Colonic mucosa (tissue), 4 donors: ENCODE measurements around the gene LAPTM5. TPM values are rescaled to one million over a fixed set of nuclear protein-coding genes. Genes with fewer than 3 reads are reported as not detected.

Experiments
- DNase-seq: peaks from one replicate; pipeline ENCODE4 v3.0.0-alpha.2; 2020
- H3K27ac ChIP-seq: fragments of 200-600 bp; one replicate; pipeline ENCODE4 v1.8.0; 2021
- H3K27me3 ChIP-seq: fragments of 200-600 bp; one replicate; pipeline ENCODE4 v1.8.0; 2021
- H3K36me3 ChIP-seq: fragments of 200-600 bp; one replicate; pipeline ENCODE4 v1.8.0; 2021
- H3K4me1 ChIP-seq: fragments of 200-600 bp; one replicate; pipeline ENCODE4 v1.8.0; 2021; ENCODE audit warnings: mild to moderate bottlenecking
- H3K4me3 ChIP-seq: fragments of 200-600 bp; one replicate; pipeline ENCODE4 v1.8.0; 2021
- H3K9ac ChIP-seq, 2 donors: one replicate each; pipeline ENCODE4 v1.7.0; 2013; ENCODE audit warnings: control low read depth in 2 of 2, low read depth in 2 of 2, low read length in 2 of 2
- H3K9me3 ChIP-seq: fragments of 200-600 bp; one replicate; pipeline ENCODE4 v1.8.0; 2021
- intact Hi-C: fragments of 100-400 bp; cut with DNase I; formaldehyde crosslinking; loops from one replicate; pipeline ENCODE4 v1.14.1; 2022
- total RNA-seq, 2 donors: library from RNA; stranded (reverse); fragmentation: NEBNext Ultra II Directional in 1 of 2; extraction: Animal tissue kit (Norgen Biotek cat#: 25700) in 1 of 2; gene quantifications; one replicate each; pipeline ENCODE4 v1.2.1, GENCODE V29; 2021
- TF ChIP-seq, protein P1 (sequence below): fragments of 200-600 bp; IDR thresholded peaks from one replicate; pipeline ENCODE4 v1.8.0; 2022; ENCODE audit warnings: antibody characterized with exemption, mild to moderate bottlenecking
- donor health status: healthy.
- donor health status: DM: no; HTN: no; CAD: no.
- donor health status: DM: no; HTN: no; CAD: no.

The LAPTM5 gene
- total RNA-seq, 2 donors from 2014 or later, result 15.8 to 41.0 TPM

DNA sequence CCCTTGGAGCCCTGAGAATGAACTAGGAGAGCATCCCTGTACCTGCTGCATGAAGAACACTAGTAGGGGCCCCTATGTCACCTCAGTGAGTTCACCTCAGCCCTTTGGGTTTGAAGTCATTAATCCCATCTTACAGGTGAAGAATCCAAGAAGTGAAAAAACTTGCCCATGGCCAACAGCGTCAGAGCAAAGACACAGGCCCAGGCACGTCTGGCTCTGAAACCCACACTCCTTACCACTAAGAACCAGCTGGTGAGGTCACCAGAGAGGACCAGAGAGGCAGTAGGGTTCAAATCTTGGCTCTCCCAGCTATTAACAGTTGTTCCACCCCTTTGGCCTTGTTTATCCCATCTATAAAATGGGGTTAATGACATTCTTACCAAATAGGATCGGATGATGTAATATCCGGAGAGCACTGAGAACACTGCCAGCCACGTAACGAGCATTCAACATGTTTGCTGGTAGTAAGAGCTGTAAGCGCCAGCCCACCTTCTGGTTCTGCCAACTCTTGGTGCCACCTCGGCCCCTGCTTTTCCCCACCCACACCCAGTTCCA, 43.0 kb downstream of the LAPTM5 start:
- TF ChIP-seq, protein P1, sequence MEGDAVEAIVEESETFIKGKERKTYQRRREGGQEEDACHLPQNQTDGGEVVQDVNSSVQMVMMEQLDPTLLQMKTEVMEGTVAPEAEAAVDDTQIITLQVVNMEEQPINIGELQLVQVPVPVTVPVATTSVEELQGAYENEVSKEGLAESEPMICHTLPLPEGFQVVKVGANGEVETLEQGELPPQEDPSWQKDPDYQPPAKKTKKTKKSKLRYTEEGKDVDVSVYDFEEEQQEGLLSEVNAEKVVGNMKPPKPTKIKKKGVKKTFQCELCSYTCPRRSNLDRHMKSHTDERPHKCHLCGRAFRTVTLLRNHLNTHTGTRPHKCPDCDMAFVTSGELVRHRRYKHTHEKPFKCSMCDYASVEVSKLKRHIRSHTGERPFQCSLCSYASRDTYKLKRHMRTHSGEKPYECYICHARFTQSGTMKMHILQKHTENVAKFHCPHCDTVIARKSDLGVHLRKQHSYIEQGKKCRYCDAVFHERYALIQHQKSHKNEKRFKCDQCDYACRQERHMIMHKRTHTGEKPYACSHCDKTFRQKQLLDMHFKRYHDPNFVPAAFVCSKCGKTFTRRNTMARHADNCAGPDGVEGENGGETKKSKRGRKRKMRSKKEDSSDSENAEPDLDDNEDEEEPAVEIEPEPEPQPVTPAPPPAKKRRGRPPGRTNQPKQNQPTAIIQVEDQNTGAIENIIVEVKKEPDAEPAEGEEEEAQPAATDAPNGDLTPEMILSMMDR, result no peak
- no peaks in the 10 kb centered on the region for H3K9me3 ChIP-seq
- H3K36me3 ChIP-seq, result no peaks in the 10 kb centered on the region
- no peak overlapping the region for H3K27ac ChIP-seq
- H3K4me1 ChIP-seq, result peaks cover 4% of the 10 kb centered on the region
- no peak overlapping the region for H3K9ac ChIP-seq
- DNase-seq, result no peak
- intact Hi-C loops, result loop anchor here (5.0 kb wide), 1 partner anchor 198 kb away; no protein-coding TSS in a partner anchor
- no peaks in the 10 kb centered on the region for H3K27me3 ChIP-seq
- H3K4me3 ChIP-seq, result no peak overlapping the region

DNA sequence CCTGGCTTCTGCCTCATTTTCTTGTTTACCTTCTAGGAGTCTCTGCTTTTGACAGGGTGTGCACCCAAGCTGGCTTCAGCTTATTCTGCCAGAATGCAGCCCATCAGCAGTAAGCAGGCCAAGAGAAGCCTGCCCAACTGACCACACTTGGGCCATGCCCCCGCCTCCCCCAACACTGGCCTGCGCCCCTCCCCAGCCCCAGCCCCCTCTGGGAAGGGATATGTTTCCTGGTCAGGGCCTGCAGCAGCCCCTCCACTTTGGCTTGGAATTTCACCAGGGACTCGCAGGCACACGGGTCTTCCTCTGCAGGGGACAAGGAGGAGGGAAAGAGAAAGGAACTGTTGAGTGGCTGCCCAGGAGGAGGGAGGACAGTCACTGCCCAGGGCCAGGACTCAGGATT, 43.5 kb downstream of the LAPTM5 start:
- Histone ChIP-seq H3K9ac (no peak overlapping the region), H3K36me3 (no peaks in the 10 kb centered on the region), H3K9me3 (no peaks in the 10 kb centered on the region), H3K27ac (no peak overlapping the region), H3K4me1 (no peaks in the 10 kb centered on the region), H3K27me3 (no peaks in the 10 kb centered on the region), H3K4me3 (no peak overlapping the region)
- DNase-seq, result no peak
- intact Hi-C loops, result no loop called here
- TF ChIP-seq, protein P1, result no peak

DNA sequence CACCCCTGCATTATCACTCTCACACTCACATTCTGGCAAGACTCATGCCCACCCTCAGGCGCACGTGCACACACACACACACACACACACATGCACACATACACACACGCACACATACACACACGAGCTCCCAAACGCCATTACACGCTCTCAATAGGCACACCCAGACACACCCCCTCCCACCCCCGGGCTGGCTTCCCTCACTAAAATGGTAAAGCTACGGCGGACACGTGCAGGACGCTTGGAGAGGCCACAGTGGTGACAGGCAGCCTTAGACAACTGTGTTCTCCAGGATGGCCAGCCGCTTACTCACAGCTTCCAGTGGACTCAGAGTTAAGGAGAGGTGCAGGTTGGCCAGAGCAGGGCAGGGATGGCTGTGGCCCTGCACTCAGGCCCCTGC, 44.3 kb downstream of the LAPTM5 start:
- TF ChIP-seq, protein P1, result no peak
- no peaks in the 10 kb centered on the region for H3K27me3 ChIP-seq
- intact Hi-C loops, result no loop called here

GRCh38 chr1:30712583-30712982, 45.0 kb downstream of the LAPTM5 start:
- H3K36me3 ChIP-seq, result no peaks in the 10 kb centered on the region
- no peaks in the 10 kb centered on the region for H3K9me3 ChIP-seq
- H3K9ac ChIP-seq, result no peak overlapping the region
- intact Hi-C loops, result no loop called here
- DNase-seq, result no peak
- no peaks in the 10 kb centered on the region for H3K27me3 ChIP-seq
- H3K4me3 ChIP-seq, result no peak overlapping the region
- no peaks in the 10 kb centered on the region for H3K4me1 ChIP-seq
- no peak overlapping the region for H3K27ac ChIP-seq
- TF ChIP-seq, protein P1, result no peak

More for the DNA sequence above, 44.3 kb downstream of the LAPTM5 start:
- no peaks in the 10 kb centered on the region for H3K9me3 ChIP-seq
- no peak for DNase-seq
- H3K36me3 ChIP-seq, result no peaks in the 10 kb centered on the region
- no peak overlapping the region for H3K27ac ChIP-seq
- H3K9ac ChIP-seq, result no peak overlapping the region
- H3K4me3 ChIP-seq, result no peak overlapping the region
- no peaks in the 10 kb centered on the region for H3K4me1 ChIP-seq

GRCh38 chr1:30710407-30710806, 47.2 kb downstream of the LAPTM5 start:
- Histone ChIP-seq H3K4me3 (no peak overlapping the region), H3K27me3 (no peaks in the 10 kb centered on the region), H3K9me3 (no peaks in the 10 kb centered on the region), H3K9ac (no peak overlapping the region), H3K36me3 (no peaks in the 10 kb centered on the region), H3K27ac (no peak overlapping the region), H3K4me1 (no peaks in the 10 kb centered on the region)
- intact Hi-C loops, result no loop called here
- no peak for DNase-seq
- TF ChIP-seq, protein P1, result no peak
